ENCODE measurements around the gene HMGCL.

HMGCL gene

GRCh38 chr1:23792151-23792945, 32.9 kb downstream of the HMGCL start:
- TF ChIP-seq CTCF (IDR thresholded peaks at IDR 0.05), result no peak

- no peak for TF ChIP-seq CTCF (IDR thresholded peaks at IDR 0.05)
Measured at GRCh38 chr1:23791516-23792047, 33.6 kb downstream of the HMGCL start.

GRCh38 chr1:23790696-23791515, 34.3 kb downstream of the HMGCL start, which contains the start of gene LYPLA2:
TSS of gene LYPLA2 (plus strand) at chr1:23791145. CDS start at chr1:23792683, 1,538 bp downstream.
- TF ChIP-seq CTCF (IDR thresholded peaks at IDR 0.05), result no peak

DNA sequence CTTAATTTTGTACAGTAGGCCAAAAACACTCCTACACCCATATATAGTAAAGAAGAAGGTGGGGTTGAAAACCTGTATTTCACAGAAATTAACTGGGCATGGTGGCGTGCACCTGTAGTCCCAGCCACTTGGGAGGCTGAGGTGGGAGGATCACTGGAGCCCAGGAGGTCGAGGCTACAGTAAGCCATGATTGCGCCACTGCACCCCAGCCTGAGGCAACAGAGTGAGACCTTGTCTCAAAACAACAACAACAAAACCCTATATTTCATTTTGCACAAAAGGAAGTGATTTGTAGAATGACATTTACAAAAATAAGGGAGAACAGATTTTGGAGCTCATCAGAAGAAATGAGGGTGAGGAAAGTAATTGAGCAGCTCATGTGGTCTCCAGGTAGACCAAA, 36.5 kb downstream of the HMGCL start:
- TF ChIP-seq CTCF (IDR thresholded peaks at IDR 0.05), result no peak

- TF ChIP-seq CTCF (IDR thresholded peaks at IDR 0.05), result no peak
Measured at GRCh38 chr1:23787701-23788100, 37.5 kb downstream of the HMGCL start.

DNA sequence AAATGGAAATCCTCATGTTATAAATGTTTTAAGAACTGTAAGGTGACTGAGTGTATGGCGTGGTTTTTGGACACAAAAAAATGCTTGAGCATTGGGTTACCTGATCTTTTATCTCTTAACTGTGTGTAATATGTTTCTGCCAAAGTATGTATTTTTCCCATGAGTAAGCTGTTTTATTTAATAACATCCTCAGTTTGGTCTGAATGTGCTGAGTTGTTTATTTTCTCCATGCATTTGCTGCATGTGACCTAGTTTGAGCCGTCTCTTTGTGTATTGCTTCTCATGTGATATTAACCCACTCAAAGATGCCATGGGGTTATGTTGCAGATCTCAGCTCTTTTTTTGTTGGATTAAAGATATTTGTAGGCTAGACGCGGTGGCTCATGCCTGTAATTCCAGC, 40.4 kb downstream of the HMGCL start:
- TF ChIP-seq CTCF (IDR thresholded peaks at IDR 0.05), result no peak

DNA sequence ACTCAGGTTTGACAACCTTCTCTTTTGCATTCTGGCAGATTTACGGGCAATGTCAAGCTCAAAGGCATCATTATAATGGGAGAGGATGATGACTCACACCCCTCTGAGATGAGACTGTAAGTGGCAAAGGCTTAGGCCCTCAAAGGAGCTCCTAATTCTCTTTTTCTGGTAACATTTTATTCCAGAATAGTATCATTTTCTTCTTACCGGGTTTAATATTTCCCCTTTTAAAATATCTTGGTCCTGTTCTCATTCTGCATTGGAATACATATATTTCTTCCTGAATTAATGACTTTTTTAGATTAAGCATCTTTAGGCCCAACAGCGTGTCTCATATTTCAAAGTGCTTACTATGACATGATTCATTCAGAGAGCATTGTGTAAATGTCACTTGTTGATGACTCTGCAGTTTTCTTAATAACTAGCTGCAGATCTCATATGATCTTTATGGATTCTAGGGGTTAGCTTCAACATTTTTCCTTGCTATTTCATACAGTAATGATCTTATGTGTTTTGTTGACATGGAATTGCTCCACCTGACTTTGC, 45.3 kb downstream of the HMGCL start:
- no peak for TF ChIP-seq CTCF (IDR thresholded peaks at IDR 0.05)
